ENCODE data around the gene CNKSR2.

GRCh38 chrX:21369613-21370012 lies 4.6 kb upstream of the CNKSR2 start:
- TF ChIP-seq CTCF (IDR thresholded peaks at IDR 0.05) (no peak), POLR2A (IDR thresholded peaks at IDR 0.05) (no peak)

Measured in lower leg skin (tissue), 3 donors.